OCI-M2 (cell line): ENCODE data around the gene VARS1.
"Not testable (repeated sequence)": the region's sequence is repeated elsewhere in the genome, so short reads cannot be mapped to it uniquely, and the experiment has no call there.

Experiments used
- DNase-seq: peaks from one replicate; lab custom pipeline; 2025; ENCODE audit not compliant: unreplicated experiment; lab: John Stamatoyannopoulos, UW

VARS1 gene

DNA sequence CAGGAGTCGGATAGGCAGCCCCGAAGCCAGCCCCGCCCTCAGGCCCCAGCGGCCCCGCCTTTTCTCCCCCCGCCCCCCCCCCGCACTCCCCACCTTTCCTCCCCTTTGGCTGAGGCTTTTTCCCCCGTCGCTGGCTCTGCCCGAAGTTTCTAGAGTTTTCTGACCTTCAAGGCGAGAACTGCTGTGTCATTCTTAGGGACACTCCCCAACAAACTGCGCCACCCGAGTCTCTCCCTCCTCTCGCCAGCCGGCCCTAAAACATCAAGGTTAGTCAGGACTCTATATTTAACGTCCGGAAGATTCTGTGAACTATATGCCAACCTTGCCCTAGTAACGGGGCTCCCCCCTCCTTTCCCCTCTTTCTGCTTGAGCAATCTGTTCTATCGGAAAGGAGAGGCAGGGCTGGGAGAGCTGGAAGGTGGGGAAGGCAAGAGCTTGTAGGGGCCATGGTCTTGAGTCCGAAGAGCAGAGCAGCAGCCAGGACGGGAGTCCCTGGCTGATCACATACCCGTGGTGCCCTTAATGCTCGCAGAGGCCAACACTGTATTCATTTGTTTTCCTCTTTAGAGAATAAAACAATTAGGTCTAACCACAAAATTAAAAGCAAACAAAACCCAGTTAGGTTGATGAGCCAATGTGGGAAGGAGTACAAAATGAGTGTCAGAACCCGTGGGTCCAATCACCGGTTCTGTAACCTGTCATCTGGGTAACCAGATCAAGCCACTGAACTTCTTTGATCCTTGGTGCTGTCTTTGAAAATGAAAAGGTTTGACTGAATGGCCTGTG lies 26.7 kb upstream of the VARS1 start:
- DNase-seq = no peak

DNA sequence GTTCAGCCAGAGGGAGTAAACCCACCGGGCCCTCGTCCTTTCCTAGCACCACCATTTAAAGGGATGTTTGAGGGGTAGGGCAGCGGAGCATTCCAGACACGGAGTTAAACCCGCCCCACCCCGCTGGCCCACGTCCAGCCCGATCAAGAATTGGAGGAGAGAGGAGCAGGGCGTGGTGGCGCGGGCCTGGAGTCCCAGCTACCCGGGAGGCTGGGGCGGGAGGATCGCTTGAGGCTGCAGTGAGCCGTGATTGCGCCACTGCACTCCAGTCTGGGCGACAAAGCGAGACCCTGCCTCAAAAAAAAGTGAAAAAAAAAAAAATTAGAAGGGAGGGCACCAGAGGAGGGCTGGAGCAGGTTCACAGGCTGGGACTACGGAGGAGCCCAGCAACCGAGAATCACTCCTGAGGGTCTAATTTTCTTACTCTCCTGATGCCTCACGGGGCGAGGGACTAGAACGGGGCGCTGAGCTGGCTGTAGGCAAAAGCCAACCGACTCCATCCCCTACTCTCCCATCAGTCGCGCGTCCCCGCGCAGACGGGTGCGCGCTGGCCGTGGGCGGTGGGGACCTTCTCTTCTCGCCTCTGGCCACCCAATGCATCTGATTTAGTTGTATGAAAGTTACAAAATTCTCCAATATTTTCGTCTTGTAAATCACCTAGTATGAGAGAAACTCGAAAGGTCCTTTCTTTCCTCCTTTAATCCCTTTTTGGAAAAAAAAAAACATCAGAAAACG lies 25.9 kb upstream of the VARS1 start:
- no peak for DNase-seq

DNA sequence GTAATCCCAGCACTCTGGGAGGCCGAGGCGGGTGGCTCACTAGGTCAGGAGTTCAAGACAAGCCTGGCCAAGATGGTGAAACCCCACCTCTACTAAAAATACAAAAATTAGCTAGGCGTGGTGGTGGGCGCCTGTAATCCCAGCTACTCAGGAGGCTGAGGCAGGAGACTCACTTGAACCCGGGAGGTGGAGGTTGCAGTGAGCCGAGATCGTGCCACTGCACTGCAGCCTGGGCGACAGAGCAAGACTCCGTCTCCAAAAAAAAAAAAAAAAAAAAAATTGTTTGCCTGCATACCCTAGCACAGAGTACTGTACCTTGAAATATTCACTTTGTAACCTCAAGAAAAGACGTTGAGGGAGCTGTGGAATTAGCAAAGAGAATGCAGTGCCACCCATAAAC lies 24.8 kb upstream of the VARS1 start:
- DNase-seq = not testable (repeated sequence)

DNA sequence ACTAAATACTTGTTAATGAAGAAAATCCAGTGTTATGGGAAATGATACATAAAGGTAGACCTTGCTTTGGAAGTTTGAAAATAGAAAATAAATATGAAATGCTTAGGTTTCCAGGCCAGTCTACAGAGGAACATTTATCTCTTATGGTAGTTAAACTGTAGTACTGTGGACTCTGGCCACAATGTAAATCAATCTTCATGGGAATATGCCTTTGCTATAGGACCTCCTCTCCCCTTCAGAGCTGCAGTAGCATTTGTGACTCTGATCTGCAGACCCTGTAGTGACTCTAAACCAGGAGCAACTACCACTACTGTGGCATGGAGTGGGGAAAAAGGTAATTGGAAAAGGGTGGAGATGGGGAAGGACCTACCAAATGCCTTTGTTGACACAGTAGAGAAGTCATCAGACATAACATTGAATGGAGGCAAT lies 24.3 kb upstream of the VARS1 start:
- DNase-seq = no peak

DNA sequence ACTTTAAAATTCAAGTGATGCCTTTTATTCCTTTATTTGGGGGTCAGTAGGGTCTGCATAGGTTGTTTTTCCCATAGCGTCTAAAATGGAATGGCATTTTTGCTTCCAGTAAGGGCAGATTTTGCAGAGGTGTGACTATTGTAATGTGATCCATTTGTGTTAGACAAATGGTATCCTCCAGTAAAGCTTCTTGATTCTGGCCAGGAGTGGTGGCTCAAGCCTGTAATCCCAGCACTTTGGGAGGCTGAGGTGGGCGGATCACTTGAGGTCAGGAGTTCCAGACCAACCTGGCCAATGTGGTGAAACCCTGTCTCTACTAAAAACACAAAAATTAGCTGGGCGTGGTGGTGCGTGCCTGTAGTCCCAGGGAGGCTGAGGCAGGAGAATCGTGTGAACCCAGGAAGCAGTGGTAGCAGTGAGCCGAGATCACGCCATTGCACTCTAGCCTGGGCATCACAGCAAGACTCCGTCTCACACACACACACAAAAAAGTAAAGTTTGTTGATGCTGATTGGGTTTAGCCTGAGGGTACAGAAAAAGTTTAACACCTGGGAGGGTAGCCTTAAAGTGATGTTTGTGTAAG lies 22.5 kb upstream of the VARS1 start:
- not testable (repeated sequence) for DNase-seq

DNA sequence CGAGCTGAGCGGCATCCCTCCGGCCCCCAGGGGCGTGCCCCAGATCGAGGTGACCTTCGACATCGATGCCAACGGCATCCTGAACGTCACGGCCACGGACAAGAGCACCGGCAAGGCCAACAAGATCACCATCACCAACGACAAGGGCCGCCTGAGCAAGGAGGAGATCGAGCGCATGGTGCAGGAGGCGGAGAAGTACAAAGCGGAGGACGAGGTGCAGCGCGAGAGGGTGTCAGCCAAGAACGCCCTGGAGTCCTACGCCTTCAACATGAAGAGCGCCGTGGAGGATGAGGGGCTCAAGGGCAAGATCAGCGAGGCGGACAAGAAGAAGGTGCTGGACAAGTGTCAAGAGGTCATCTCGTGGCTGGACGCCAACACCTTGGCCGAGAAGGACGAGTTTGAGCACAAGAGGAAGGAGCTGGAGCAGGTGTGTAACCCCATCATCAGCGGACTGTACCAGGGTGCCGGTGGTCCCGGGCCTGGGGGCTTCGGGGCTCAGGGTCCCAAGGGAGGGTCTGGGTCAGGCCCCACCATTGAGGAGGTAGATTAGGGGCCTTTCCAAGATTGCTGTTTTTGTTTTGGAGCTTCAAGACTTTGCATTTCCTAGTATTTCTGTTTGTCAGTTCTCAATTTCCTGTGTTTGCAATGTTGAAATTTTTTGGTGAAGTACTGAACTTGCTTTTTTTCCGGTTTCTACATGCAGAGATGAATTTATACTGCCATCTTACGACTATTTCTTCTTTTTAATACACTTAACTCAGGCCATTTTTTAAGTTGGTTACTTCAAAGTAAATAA lies 21.8 kb upstream of the VARS1 start:
- not testable (repeated sequence) for DNase-seq

DNA sequence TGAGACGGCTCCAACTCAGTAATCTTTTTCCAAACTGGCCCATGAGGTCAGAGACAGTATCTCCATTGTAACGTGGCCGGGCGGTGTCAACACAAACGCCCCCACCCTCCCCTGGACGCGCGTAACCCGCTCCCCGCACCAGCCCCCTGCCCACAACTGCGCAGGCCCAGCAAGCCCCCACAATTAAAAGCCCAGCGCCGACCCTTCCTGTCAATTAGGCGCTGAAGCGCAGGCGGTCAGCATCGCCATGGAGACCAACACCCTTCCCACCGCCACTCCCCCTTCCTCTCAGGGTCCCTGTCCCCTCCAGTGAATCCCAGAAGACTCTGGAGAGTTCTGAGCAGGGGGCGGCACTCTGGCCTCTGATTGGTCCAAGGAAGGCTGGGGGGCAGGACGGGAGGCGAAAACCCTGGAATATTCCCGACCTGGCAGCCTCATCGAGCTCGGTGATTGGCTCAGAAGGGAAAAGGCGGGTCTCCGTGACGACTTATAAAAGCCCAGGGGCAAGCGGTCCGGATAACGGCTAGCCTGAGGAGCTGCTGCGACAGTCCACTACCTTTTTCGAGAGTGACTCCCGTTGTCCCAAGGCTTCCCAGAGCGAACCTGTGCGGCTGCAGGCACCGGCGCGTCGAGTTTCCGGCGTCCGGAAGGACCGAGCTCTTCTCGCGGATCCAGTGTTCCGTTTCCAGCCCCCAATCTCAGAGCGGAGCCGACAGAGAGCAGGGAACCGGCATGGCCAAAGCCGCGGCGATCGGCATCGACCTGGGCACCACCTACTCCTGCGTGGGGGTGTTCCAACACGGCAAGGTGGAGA lies 19.7 kb upstream of the VARS1 start, which contains the start of the genes HSPA1A and HSPA1L:
Gene HSPA1A, plus strand, starts transcription at position 519 of the 814 bp plus-strand sequence. Its CDS starts 214 bp downstream, at position 733.
Gene HSPA1L, minus strand, starts transcription at position 259 of the 814 bp plus-strand sequence. CDS start 3,311 bp downstream, outside the sequence.
- peak; percentile 90 for DNase-seq

DNA sequence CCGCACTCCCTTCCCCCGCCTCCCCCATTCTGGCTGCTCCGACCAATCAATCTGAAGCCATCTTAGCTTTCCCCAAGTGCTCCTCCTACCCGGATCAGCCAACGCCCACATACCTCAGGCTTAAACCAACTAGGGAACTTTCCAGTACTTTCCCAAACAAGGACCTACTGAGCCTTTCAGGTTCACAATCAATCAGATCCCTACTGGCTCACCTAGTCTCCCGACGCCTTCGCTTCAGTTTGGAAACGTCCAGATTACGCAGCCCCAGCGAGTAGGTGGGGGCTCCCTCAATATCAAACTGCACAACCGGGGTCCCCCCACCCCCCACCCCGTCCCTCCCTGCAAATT lies 19.1 kb upstream of the VARS1 start:
- no peak for DNase-seq

DNA sequence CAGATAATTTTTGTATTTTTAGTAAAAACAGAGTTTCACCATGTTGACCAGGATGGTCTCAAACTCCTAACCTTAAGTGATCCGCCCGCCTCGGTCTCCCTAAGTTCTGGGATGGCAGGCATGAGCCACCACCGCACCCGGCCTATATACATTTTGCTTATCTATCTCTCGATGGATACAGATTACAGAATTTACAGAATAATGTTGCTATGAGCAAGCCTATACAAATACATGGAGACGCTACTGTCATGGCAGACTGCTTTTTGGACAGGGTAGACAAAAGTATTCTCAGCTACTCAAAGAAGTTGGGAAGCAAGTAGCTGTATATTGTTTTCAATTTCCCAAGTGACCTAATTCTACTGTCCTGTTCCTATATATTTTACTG lies 17.9 kb upstream of the VARS1 start:
- DNase-seq = no peak

DNA sequence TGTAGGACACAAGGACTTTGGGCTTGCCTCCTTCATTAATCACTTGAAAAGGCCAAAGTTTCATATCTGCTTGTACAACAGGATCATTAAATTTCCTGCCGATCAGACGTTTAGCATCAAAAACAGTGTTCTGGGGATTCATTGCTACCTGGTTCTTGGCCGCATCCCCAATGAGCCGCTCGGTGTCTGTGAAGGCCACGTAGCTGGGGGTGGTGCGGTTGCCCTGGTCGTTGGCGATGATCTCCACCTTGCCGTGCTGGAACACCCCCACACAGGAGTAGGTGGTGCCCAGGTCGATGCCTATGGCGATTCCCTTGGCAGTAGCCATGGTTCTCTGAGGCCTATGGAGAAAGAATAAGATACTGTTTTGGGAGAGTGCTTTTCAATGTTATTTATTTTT lies 16.1 kb upstream of the VARS1 start:
- DNase-seq = no peak

DNA sequence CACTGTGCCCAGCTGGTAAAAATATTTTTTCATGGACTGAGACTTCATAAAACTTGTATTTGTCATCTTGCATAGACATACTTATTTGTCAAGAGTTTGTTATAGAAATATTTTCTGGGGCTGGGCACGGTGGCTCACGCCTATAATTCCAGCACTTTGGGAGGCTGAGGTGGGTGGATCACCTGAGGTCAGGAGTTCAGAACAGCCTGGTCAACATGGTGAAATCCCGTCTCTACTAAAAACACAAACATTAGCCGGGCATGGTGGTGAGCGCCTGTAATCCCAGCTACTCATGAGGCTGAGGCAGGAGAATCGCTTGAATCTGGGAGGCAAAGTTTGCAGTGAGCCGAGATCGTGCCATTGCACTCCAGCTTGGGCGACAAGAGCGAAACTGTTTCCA lies 13.0 kb upstream of the VARS1 start:
- not testable (repeated sequence) for DNase-seq

DNA sequence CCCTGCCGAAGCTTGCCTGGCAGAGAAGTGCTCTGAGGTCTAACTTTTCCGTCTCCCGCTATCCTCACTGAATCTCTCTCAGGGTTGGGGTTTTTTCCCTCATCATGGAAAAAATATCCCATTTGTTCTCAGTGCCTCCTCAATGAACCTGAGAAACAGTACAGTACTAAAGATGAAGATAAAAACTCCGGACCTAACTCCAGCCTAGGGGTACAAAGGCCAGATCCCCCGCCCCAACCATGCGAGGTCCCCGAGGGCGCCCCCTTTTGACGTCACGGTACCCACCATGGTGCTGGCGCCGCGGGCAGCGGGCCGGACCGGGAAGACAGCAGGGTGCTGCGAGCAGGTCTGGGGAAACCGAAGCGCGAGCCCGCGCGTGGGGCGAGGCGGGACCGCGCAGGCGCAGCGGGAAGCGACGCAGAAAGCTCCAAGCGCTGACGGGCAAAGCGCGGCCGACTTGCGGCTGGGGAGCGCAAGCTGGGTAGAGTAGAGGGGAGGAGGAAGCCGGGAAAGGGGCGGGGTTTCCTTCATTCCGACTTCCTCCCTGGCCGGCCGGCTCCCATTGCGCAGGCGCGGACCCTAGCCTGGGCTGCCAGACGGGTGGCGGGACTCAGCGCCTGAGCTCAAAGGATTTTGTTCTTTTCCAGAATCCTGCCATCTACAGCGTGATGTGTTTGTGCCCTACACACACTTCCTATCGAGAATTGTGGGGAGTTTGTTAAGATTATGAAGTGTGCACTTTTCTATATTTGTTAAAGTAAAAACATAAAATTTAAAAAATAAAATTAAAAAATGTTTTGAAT lies 11.1 kb upstream of the VARS1 start, which contains the start of gene LSM2:
Gene LSM2, minus strand, starts transcription at position 497 of the 803 bp plus-strand sequence. Its CDS starts 209 bp downstream, at position 288.
- peak; percentile 94 for DNase-seq

DNA sequence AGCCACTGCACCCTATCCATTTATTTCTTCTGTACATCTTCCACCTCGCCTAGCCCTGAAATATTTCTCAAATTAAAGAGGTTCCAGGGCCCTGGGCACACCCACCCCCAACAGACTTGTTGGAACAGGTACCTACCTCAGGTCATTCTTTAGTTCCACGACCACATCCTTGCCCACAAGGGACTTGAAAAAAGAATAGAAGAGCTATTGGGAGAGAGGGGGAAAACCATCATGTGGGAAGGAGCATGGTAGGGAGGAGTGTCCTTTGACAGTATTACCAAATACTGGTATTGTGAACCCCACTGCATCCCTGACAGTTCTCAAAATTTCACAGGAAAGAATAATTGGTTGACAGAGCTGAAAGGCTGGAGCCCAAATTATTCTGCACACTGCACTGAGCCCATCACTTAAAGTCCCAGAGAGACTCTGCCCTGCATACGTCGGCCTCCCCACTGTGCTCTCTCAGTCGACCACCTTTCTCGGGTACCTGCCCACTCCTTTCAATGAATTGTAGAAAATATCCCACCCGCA lies 10.5 kb upstream of the VARS1 start:
- no peak for DNase-seq

DNA sequence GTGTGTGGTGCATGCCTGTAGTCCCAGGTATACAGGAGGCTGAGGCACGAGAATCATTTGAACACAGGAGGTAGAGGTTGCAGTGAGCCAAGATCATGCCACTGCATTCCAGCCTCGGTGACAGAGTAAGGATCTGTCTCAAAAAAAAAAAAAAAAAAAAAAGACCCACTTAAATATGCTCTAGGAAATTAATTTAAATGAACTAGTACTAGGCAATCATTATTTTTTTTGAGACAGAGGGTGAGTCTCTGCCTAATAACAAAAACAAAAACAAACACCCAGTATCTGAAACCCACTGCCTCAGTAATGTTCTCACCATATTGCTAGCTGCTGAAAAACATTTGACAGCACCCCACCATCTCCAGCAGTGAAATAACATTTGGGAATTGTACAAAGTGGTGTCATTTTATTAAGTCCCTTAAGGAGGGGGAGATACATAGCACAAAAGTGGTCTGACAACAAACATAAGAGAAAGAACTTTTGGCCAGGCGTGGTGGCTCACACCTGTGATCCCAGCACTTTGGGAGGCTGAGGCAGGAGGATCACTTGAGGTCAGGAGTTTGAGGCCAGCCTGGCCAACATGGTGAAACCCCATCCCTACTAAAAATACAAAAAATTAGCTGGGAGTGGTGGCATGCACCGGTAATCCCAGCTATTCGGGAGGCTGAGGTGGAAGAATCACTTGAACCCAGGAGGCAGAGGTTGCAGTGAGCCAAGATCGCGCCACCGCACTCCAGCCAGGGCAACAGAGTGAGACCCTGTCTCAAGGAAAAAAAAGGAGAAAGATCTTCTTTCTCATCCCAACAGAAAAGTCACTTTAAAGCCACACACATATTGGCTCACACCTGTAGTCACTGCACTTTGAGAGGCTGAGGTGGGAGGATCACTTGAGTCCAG lies 5.7 kb upstream of the VARS1 start:
- not testable (repeated sequence) for DNase-seq

DNA sequence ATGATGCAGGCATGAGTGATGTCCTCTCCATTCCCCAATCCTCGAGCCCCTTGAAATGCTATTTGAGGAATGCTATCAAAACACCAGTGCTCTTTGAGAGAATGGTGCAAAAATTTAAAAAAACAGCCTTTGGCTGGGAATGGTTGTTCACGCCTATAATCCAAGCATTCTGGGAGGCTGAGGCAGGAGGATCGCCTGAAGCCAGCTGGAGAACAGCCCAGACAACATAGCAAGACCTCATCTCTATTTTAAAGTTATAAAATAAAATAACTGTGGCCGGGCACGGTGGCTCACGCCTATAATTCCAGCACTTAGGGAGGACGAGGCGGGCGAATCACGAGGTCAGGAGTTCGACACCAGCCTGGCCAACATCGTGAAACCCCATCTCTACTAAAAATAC lies 4.2 kb upstream of the VARS1 start:
- DNase-seq = no peak

DNA sequence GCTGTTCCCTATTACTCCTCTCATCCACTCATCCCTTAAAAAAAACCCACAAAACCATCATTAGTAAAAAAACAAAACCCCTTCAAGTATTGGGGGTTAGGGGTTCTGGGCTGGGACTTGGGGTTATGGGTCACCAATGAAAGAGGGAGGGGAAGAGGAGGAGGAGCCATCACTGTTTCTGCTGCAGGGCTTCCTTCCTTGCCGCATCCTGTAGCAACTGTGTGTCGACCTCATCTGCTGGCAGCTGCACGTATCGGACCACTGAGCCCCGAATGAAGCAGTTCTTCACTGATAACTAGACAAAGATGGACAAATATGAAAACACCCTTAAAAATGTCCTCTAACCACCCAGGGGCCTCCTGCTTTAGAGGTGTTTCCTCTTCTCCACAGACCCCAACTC lies 2.0 kb upstream of the VARS1 start:
- DNase-seq = no peak

DNA sequence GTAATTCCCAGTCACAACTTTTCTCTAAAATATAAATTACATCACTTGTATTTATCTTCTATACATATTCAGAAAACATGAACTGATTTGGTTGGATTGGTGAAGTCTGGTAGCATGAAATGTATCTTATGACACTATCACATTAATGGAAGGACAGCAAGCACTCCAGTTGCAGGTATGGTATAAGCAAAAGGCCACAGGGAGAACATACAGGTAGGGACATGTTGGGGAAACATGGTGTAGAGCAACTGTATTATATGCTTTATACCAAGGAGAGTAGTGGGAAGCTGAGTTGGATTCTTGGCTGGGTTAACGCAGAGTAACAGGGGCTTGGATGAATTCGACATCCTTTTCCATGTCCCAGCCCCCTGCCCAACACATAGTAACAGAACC lies 1.4 kb upstream of the VARS1 start:
- no peak for DNase-seq
